Liver (tissue), 3 donors: Measurements from ENCODE around the gene ACMSD.

Experiments used
- CTCF ChIP-seq: fragments of 150-350 bp; IDR thresholded peaks from 2 replicates; pipeline ENCODE4 v1.5.1; 2017; ENCODE audit warnings: improper control_type of control experiment, low read depth, low read length; ENCODE audit not compliant: missing input control
- EGR1 ChIP-seq, 2 donors: IDR thresholded peaks; 2 replicates each; pipeline ENCODE4 v1.6.1; 2016 to 2018; ENCODE audit warnings: antibody characterized with exemption in 2 of 2, low read depth in 2 of 2
- FOXA1 ChIP-seq: IDR thresholded peaks from 2 replicates; pipeline ENCODE4 v1.6.1; 2016; ENCODE audit warnings: antibody characterized with exemption
- MAX ChIP-seq: IDR thresholded peaks from 2 replicates; pipeline ENCODE4 v1.6.1; 2016; ENCODE audit warnings: antibody characterized with exemption
- SP1 ChIP-seq: IDR thresholded peaks from 2 replicates; pipeline ENCODE4 v1.6.1; 2018; ENCODE audit warnings: antibody characterized with exemption, mild to moderate bottlenecking
- donor health status: healthy.
- donor health status: healthy.

DNA sequence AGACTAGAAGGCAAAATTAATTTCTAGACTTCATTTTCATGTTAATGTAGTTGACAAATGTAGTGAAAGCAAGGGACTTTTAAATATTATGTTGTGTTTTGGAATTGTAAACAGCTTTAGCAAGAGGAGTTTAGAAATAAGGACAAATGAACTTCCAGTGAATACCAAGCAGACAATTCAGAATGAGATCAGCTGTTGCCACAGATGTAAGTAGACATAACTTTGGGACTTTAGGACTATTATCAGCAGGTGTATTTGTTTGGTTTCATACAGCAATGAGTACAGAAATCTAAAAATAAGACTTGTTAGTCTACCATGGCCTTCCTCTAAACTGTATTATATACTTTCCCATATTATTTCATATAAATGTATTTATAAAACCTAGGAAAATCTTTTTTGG lies 46.0 kb downstream of the ACMSD start:
- no peak for TF ChIP-seq SP1
- TF ChIP-seq MAX, result no peak
- no peak for TF ChIP-seq CTCF
- TF ChIP-seq FOXA1, result no peak
- TF ChIP-seq EGR1 (IDR thresholded peaks at IDR 0.05; ENCODE audit: low read depth in 2 of 2), result no peak
